HG02610 (cell line): ENCODE measurements around the gene SPNS2.

Experiments
- ATAC-seq: cut with Tn5 transposase; IDR thresholded peaks from one replicate; pipeline ENCODE4 v1.9.1; 2021; ENCODE audit warnings: mild to moderate bottlenecking, moderate library complexity; ENCODE audit not compliant: unreplicated experiment

Gene SPNS2

GRCh38 chr17:4548721-4549531, 50.2 kb downstream of the SPNS2 start:
- ATAC-seq: no peak

- ATAC-seq: no peak
Measured at GRCh38 chr17:4549781-4550533, 51.3 kb downstream of the SPNS2 start.

GRCh38 chr17:4550534-4551039, 51.9 kb downstream of the SPNS2 start:
- ATAC-seq: no peak

- no peak for ATAC-seq
Measured at GRCh38 chr17:4551141-4551540, 52.5 kb downstream of the SPNS2 start.

GRCh38 chr17:4551796-4552525, 53.3 kb downstream of the SPNS2 start:
- ATAC-seq: no peak

GRCh38 chr17:4553669-4554068, 55.0 kb downstream of the SPNS2 start:
- ATAC-seq: no peak

GRCh38 chr17:4554441-4554996, 55.8 kb downstream of the SPNS2 start:
- ATAC-seq: no peak

GRCh38 chr17:4554997-4555799, 56.5 kb downstream of the SPNS2 start, which contains the start of gene MYBBP1A:
Gene MYBBP1A (minus strand): TSS chr17:4555384. CDS start chr17:4555324, 60 bp downstream.
- peak; percentile 83 for ATAC-seq

- ATAC-seq: no peak
Measured at GRCh38 chr17:4555873-4556759, 57.4 kb downstream of the SPNS2 start.

- ATAC-seq: no peak
Measured at GRCh38 chr17:4556996-4557395, 58.3 kb downstream of the SPNS2 start.

GRCh38 chr17:4557626-4558346, 59.1 kb downstream of the SPNS2 start:
- ATAC-seq: no peak

GRCh38 chr17:4558347-4558971, 59.8 kb downstream of the SPNS2 start:
- ATAC-seq: no peak

- no peak for ATAC-seq
Measured at GRCh38 chr17:4559139-4559791, 60.6 kb downstream of the SPNS2 start.

- ATAC-seq: no peak
Measured at GRCh38 chr17:4559966-4560365, 61.3 kb downstream of the SPNS2 start.

- no peak for ATAC-seq
Measured at GRCh38 chr17:4560421-4560820, 61.7 kb downstream of the SPNS2 start, which contains the start of gene GGT6. Gene GGT6 (minus strand): TSS chr17:4560577. CDS start chr17:4560521, 56 bp downstream.

GRCh38 chr17:4560837-4561256, 62.2 kb downstream of the SPNS2 start:
- ATAC-seq: no peak
